HG03060 (cell line): ENCODE measurements around the gene IQSEC1.

Experiments used
- ATAC-seq: cut with Tn5 transposase; IDR thresholded peaks from one replicate; pipeline ENCODE4 v1.9.1; 2021; ENCODE audit warnings: low read depth, moderate number of reproducible peaks; ENCODE audit not compliant: unreplicated experiment

The IQSEC1 gene

DNA sequence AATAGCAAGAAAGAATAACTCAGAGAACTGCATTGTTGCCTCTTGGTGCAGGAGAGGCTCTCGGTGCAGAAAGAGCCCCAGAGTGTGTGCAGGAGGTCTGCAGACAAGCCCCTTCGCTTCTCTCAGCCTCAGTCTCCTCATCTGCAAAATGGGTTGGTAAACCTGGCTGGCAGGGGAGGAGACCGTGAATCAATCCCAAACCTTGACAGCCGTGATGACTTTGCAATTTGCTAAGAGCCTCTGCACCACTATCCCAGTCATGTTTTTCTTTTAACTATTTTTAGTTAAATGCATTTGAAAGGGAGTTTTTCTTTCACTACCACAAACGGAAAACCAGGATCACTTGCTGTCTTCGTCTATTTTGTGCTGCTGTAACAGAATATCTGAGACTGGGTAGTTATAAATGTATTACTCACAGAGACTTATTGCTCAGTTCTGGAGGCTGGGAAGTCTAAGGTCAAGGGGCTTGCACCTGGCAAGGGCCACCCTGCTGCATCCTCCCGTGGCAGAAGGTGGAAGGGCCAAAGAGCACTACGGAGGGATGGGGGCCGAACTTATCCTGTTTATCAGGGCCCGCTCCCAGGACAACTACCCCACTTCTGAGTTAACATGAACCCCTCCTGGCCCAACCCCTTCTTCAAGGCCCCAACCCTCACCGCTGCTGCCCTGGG is 14.2 kb upstream of the IQSEC1 start:
- ATAC-seq: no peak

GRCh38 chr3:13086531-13086981 is 13.3 kb upstream of the IQSEC1 start:
- no peak for ATAC-seq

DNA sequence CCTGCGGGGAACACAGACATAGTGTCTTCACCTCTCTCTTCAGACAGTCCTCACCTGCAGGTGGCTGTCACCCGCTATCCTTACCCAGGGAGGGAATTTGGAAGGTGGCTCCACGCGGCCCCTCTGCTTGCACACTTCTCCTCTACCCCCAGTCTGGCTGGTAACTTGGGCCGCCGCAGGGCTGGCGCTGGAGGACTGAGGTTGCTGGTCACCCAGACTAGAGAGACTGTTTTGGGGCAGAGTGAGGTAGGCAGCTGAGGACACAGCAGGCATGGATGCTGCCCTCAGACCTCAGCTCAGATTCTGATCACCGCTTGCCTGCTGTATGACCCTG is 12.6 kb upstream of the IQSEC1 start:
- no peak for ATAC-seq

- ATAC-seq: no peak
Observed at GRCh38 chr3:13085081-13085845, 12.0 kb upstream of the IQSEC1 start.

DNA sequence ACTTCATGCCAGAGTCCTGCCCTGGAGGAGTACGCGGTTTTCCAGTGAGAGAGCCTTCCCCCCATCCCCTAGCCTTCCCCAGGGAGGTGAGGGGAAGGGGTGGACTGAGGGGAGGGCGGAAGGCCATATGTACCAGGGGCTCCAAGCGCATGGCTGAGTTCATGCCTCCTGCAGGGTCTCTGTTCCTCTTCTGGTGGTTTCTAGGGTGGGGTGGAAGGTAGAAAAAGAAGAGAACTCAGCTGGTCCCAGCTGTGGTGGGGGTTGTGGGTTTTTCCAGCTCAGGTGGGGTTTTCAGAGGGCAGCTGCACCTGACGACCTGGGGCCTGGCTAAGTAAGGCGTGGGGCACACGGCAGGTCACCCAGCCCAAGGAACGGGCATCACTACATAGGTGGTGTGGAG is 10.7 kb upstream of the IQSEC1 start:
- ATAC-seq: no peak

GRCh38 chr3:13083254-13083653 is 10.0 kb upstream of the IQSEC1 start:
- no peak for ATAC-seq

DNA sequence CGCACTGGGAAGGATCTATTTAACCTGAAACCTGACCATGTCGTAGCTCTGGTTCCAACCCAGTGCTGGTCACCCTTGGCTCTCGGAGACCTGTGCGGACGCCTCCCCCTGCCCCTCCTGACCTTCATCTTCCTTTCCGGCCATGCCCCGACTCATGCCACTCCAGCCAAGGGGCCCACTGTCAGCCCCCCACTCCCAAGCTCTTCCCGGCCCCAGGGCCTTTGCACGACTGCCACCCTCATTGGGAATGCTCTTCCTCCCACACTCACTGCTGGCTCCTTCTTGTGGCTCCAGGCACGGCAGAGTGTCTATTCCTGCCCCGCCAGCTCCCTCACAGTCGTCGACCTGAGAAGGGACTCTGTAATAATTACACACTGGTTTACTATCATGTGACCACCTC is 9.4 kb upstream of the IQSEC1 start:
- ATAC-seq: no peak

GRCh38 chr3:13081603-13082360 is 8.6 kb upstream of the IQSEC1 start:
- no peak for ATAC-seq

DNA sequence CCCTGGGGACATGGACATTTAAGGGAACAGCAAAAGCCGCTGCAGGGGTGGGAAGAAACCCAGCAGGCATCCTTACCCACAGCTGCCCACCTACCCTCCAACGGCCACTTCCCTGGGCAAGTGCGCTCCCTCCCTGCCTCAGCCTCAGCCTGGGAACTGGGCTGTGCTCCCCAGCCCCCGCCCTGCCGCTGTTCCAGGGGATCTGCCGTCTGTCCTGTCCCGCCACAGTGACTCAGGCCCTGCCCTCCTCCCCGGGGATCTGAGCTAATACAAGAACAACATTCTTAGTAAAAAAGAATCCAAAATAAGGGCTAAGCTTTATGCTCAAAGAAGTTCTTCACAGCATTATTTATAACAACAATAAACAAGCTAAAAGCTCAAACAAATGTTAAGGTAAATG is 7.4 kb upstream of the IQSEC1 start:
- no peak for ATAC-seq

DNA sequence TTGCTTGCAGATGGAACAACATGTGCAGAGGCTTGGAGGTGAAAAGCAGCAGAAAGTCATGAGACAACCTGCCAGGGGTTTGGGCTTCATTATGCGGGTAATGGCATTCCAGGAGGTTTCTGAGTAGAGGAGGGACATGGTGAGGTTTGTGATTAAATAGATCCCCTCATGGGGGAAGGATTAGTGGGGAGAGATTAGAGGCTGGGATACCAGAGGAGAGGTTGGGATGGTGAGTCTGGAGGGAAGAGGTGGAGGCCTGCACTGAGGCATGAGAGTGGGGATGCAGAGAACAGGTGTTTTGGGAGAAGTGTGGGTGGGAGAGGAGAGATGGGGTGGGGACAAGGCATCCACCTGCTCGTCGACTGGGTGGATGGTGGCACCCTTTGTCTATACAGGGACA is 6.8 kb upstream of the IQSEC1 start:
- ATAC-seq: no peak

DNA sequence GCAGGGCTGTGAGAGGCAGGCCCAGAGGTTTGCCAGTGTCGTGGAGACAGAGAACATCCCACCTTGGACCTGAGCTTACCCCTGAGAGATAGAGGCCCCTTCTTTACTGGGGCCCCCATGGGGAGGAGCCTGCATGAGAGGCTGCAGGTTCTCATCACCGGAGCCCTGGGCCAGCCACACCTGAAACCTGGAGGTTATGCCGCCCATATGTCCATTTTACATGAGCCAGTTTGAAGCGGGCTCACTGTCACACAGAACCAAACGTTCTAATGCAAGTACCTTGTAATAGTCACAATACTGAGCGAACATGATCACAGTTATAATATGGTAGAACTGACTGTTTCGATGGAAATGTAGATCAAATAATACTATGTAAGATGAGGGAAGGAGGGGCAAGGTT is 6.3 kb upstream of the IQSEC1 start:
- no peak for ATAC-seq

DNA sequence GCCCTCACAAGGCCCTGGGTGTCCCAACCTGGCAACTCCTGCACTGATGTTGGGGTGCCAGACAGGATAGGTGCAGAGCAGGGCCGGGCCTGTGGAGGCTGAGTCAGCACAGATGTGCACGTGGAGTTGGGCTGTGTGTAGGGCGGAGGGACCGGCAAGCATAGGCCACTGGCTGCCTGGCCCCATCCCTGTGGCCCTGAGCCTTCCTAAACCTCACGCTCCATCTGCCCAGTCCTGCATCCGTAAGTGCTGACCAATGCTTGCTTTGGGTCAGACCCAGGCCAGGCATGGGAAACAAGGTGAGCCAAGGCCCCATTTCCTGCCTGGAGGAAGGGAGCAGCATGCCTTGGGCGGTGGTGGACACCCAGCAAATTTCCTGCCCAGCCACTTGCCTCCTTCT is 5.8 kb upstream of the IQSEC1 start:
- no peak for ATAC-seq

- no peak for ATAC-seq
Observed at GRCh38 chr3:13078163-13078905, 5.1 kb upstream of the IQSEC1 start.

DNA sequence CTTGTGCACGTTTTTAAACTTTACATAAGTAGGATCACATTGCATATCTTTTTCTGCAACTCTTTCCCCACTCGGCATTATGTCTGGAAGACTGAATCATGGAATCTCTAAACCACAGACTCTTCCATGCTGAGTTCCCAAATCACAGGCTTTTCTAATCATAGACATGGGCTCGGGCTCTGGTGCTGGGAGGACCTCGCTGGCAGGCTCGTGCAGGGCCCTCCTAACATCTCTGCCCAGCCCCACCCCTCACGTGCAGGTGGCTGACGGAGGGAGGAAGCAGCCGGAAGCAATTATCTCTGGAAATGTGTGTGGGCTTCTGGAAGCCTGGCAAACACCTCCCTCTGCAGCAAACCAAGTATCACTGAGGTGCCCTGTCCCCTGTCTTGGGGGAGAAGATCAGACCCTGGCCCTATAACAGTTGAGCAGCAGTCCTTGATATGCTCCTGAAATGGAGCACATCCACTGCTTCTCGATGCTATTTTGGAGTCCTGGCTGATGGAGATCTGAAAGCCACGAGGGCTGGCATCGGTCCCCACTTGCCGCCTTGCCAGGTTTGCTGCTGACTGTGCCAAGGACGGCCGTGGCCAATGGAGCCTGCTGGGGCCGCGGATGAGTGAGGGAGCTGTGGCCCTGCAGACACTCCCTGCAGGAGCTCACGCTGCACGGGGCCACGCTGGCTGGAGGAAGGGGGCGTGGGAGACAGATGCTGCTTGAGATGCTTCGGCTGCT is 4.4 kb upstream of the IQSEC1 start:
- no peak for ATAC-seq

DNA sequence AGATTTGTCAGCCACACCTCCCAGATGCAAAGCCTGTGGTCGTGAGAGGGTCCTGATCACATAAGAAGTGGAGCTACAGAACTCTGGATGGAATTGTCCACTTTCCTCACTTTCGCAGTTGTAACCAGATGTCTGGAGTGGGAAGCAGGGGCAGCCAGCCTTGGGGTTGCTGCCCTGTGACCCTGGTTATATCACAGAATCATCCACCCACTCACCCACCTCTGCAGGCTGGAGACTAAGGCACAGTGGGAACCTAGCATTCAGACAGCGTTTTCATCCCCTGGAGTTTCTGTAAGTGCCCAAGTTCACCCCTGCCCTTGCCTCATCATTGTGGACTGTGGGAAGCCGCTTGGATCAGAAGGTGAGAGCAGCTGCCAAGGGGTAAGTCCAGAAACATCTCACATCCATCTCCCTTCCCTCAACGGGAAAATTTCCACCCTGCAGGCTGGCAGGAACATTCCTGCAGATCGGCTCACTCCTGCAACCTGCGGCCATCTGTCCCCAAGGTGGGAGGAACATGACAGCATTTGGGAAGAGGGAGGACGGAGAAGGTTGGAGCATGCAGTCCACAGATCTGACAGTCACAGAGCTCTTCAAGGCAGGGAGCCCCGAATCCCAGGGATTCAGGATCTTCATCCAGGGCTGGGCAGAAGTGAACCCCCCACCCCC is 2.9 kb upstream of the IQSEC1 start:
- ATAC-seq: no peak

- ATAC-seq: no peak
Observed at GRCh38 chr3:13075318-13075717, 2.1 kb upstream of the IQSEC1 start.

- ATAC-seq: no peak
Observed at GRCh38 chr3:13074006-13074375, 762 bp upstream of the IQSEC1 start.

- no peak for ATAC-seq
Observed at GRCh38 chr3:13072600-13073325, 466 bp downstream of the IQSEC1 start.

- peak; percentile 47 for ATAC-seq
Observed at GRCh38 chr3:13072239-13072599, 1.0 kb downstream of the IQSEC1 start.
